NCI-H2196 treated with DMSO at 0.1 percent for 48 hours (cell line): ENCODE data around the gene ZNF195.
"Not testable (repeated sequence)": the region's sequence is repeated elsewhere in the genome, so short reads cannot be mapped to it uniquely, and the experiment has no call there.

Source experiments
- DNase-seq: peaks from one replicate; lab custom pipeline; 2025; ENCODE audit not compliant: unreplicated experiment; lab: John Stamatoyannopoulos, UW

Gene ZNF195

GRCh38 chr11:3356858-3357257, 22.1 kb downstream of the ZNF195 start:
- DNase-seq: no peak

- no peak for DNase-seq
These were observed 25.9 kb downstream of the ZNF195 start for GRCh38 chr11:3353066-3353465.

GRCh38 chr11:3347127-3347526, 31.8 kb downstream of the ZNF195 start:
- no peak for DNase-seq

- DNase-seq: no peak
These were observed 32.4 kb downstream of the ZNF195 start for GRCh38 chr11:3346587-3346986.

- no peak for DNase-seq
These were observed 33.2 kb downstream of the ZNF195 start for GRCh38 chr11:3345736-3346135.

GRCh38 chr11:3344327-3345174, 34.4 kb downstream of the ZNF195 start:
- no peak for DNase-seq

- no peak for DNase-seq
These were observed 36.2 kb downstream of the ZNF195 start for GRCh38 chr11:3342709-3343108.

- DNase-seq: no peak
These were observed 37.6 kb downstream of the ZNF195 start for GRCh38 chr11:3341298-3341697.

- no peak for DNase-seq
These were observed 38.9 kb downstream of the ZNF195 start for GRCh38 chr11:3340025-3340424.

- no peak for DNase-seq
These were observed 39.7 kb downstream of the ZNF195 start for GRCh38 chr11:3339340-3339624.

GRCh38 chr11:3338569-3339339, 40.2 kb downstream of the ZNF195 start:
- no peak for DNase-seq

GRCh38 chr11:3336420-3336819, 42.5 kb downstream of the ZNF195 start:
- not testable (repeated sequence) for DNase-seq

GRCh38 chr11:3333157-3333556, 45.8 kb downstream of the ZNF195 start:
- not testable (repeated sequence) for DNase-seq

GRCh38 chr11:3331078-3331477, 47.9 kb downstream of the ZNF195 start:
- DNase-seq: not testable (repeated sequence)

- not testable (repeated sequence) for DNase-seq
These were observed 48.9 kb downstream of the ZNF195 start for GRCh38 chr11:3330064-3330463.

GRCh38 chr11:3328503-3328902, 50.4 kb downstream of the ZNF195 start:
- not testable (repeated sequence) for DNase-seq

- DNase-seq: not testable (repeated sequence)
These were observed 52.5 kb downstream of the ZNF195 start for GRCh38 chr11:3326450-3326849.

GRCh38 chr11:3324724-3325123, 54.2 kb downstream of the ZNF195 start:
- not testable (repeated sequence) for DNase-seq
